ENCODE measurements around the gene WDR59. TPM values are rescaled to one million over a fixed set of nuclear protein-coding genes. Genes with fewer than 3 reads are reported as not detected.
"Not testable (repeated sequence)": the region's sequence is repeated elsewhere in the genome, so short reads cannot be mapped to it uniquely, and the experiment has no call there.

WDR59 gene
- total and polyA plus RNA-seq, 9 of the 15 experiments (the other 6 are each of a cell fraction or from before 2014, with no cell fraction given): 12.7 to 126 (median 34.7) TPM

- TF ChIP-seq ZNF212 (CRISPR knock-in tag; IDR thresholded peaks at IDR 0.05) (no peak), ATF6 (CRISPR knock-in tag; IDR thresholded peaks at IDR 0.05) (no peak)
Observed at GRCh38 chr16:75017670-75018525, 33.0 kb upstream of the WDR59 start (continued).

GRCh38 chr16:75016451-75017081 lies 31.6 kb upstream of the WDR59 start:
- H3K9ac ChIP-seq (ENCODE audit: insufficient read depth in 1 of 2, low read depth in 2 of 2, low read length in 2 of 2); H3K9me3 ChIP-seq (replicated peaks; ENCODE audit: control insufficient read depth, insufficient read depth, low read depth, low read length); H3K27me3 ChIP-seq (ENCODE audit: control insufficient read depth in 2 of 2, insufficient read depth in 2 of 2, low read length in 2 of 2); CTCF ChIA-PET (ENCODE audit: low intra/inter-chr PET ratio); H2AFZ ChIP-seq (ENCODE audit: low read depth, low read length); H3K9me1 ChIP-seq (ENCODE audit: control insufficient read depth, insufficient read depth, low read length); DNase-seq (ENCODE audit: extremely low read depth in 1 of 4, low spot score in 3 of 4); BruUV-seq (replicated peaks); ATAC-seq; H3K36me3 ChIP-seq (ENCODE audit: control insufficient read depth, insufficient read depth, low read length); in situ Hi-C loops (cut with MboI); H3K4me2 ChIP-seq (ENCODE audit: insufficient read depth, low read length); FAIRE-seq; H3K4me3 ChIP-seq; intact Hi-C loops (cut with micrococcal nuclease); H4K20me1 ChIP-seq (replicated peaks; ENCODE audit: control insufficient read depth, insufficient read depth, low read length): not testable (repeated sequence)
- peaks cover 97% of the 10 kb centered on the region for H3K79me2 ChIP-seq (ENCODE audit: control insufficient read depth, insufficient read depth, low read length)
- POLR2A ChIA-PET: interaction anchor here (1.6 kb wide), 1 partner anchor 10 kb away, joined by 4 read pairs; no protein-coding TSS in a partner anchor
- H3K4me1 ChIP-seq (replicated peaks in 1 of 2; ENCODE audit: control insufficient read depth in 2 of 2, insufficient read depth in 2 of 2, low read length in 2 of 2): peaks cover 19 to 33% of the 10 kb centered on the region in 2 experiments
- H3K27ac ChIP-seq (ENCODE audit: extremely low read depth, low read depth, low read length): peak overlapping the region; percentile 9; the same call in 1 of the 3 replicates
- 89% methylated on average over 9 of the region's 12 CpGs for WGBS (ENCODE audit: insufficient coverage, low coverage, missing lambda C conversion rate)
